ENCODE data around the gene ARHGEF11. TPM values are rescaled to one million over a fixed set of nuclear protein-coding genes. Genes with fewer than 3 reads are reported as not detected.

Gene ARHGEF11
- total RNA-seq, 1 experiment from 2014 or later, result 31.5 TPM

DNA sequence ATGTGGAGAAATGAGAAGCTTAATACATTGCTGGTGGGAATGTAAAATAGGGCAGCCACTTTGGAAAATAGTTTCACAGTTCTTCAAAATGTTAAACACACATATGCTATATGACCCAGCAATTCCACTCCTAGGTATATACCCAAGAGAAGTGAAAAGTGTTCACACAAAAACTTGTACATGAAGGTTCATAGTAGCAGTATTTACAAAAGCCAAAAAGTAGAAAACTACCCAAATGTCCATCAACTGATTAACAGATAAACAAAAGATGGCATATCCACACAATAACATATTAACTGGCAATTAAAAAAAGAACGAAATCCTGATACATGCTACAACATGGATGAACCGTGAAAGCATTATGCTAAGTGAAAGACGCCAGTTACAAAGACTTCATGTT, 33.7 kb downstream of the ARHGEF11 start:
- Histone ChIP-seq H3K4me2 (no peak overlapping the region), H3K4me1 (replicated peaks; ENCODE audit: insufficient read depth) (no peaks in the 10 kb centered on the region), H3K36me3 (ENCODE audit: low read depth) (no peaks in the 10 kb centered on the region), H3K4me3 (no peak overlapping the region), H3F3A (ENCODE audit: insufficient read depth, low read depth) (0 out of 2 replicates have a peak, but pooled peaks cover 3% of the 10 kb centered on the region), H2AFZ (no peak overlapping the region), H4K20me1 (ENCODE audit: insufficient read depth) (0 out of 2 replicates have a peak, but pooled peaks cover 4% of the 10 kb centered on the region), H3K27ac (no peak overlapping the region), H3K79me2 (ENCODE audit: low read depth) (peaks cover 18% of the 10 kb centered on the region), H3K27me3 (ENCODE audit: insufficient read depth, low read depth) (no peaks in the 10 kb centered on the region), H3K9me2 (ENCODE audit: insufficient read depth) (no peaks in the 10 kb centered on the region), H3K9me3 (ENCODE audit: insufficient read depth, low read depth) (no peaks in the 10 kb centered on the region)
- no peak for TF ChIP-seq EZH2 (IDR thresholded peaks at IDR 0.05; ENCODE audit: low read depth)
- TF ChIP-seq CTCF (conservative IDR thresholded peaks at IDR 0.05), result no peak
- intact Hi-C loops (cut with micrococcal nuclease; ENCODE audit: unreplicated experiment), result no loop called here
- POLR2A ChIA-PET (ENCODE audit: unreplicated experiment), result no interaction called here
- no peak for DNase-seq
- BruUV-seq (replicated peaks), result no TSS peak
- CTCF ChIA-PET, result no interaction called here

DNA sequence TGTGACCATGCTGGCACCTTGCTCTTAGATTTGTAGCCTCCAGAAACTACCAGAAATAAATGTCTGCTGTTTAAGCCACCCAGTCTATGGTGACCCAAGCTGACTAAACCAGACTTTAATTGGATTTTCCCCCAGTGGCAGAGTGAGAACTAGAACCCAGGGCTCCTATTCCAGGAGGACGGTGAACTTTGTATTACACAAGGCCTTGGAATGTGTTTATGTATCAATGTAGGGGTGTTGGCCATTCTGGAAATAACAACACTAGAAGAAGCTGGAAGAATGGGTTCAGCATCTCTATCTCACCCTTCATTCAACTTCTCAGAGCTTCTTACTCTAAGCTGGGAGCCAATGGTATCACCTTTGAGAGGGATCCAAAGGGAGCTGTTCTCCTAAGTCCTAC, 37.0 kb downstream of the ARHGEF11 start:
- ChIA-PET POLR2A (ENCODE audit: unreplicated experiment) (no interaction called here), CTCF (no interaction called here)
- no peak overlapping the region for H3K27ac ChIP-seq
- H3K27me3 ChIP-seq (ENCODE audit: insufficient read depth, low read depth), result no peaks in the 10 kb centered on the region
- 0 out of 2 replicates have a peak, but pooled peaks cover 4% of the 10 kb centered on the region for H4K20me1 ChIP-seq (ENCODE audit: insufficient read depth)
- H3K9me2 ChIP-seq (ENCODE audit: insufficient read depth), result no peaks in the 10 kb centered on the region
- intact Hi-C loops (cut with micrococcal nuclease; ENCODE audit: unreplicated experiment), result no loop called here
- H3K79me2 ChIP-seq (ENCODE audit: low read depth), result peaks cover 28% of the 10 kb centered on the region
- H3K4me1 ChIP-seq (replicated peaks; ENCODE audit: insufficient read depth), result no peaks in the 10 kb centered on the region
- DNase-seq, result no peak
- H2AFZ ChIP-seq, result no peak overlapping the region
- 0 out of 2 replicates have a peak, but pooled peaks cover 3% of the 10 kb centered on the region for H3F3A ChIP-seq (ENCODE audit: insufficient read depth, low read depth)
- H3K9me3 ChIP-seq (ENCODE audit: insufficient read depth, low read depth), result no peaks in the 10 kb centered on the region
- no peaks in the 10 kb centered on the region for H3K36me3 ChIP-seq (ENCODE audit: low read depth)
- TF ChIP-seq CTCF (conservative IDR thresholded peaks at IDR 0.05), result no peak
- TF ChIP-seq EZH2 (IDR thresholded peaks at IDR 0.05; ENCODE audit: low read depth), result no peak
- no TSS peak for BruUV-seq (replicated peaks)
- H3K4me3 ChIP-seq, result no peak overlapping the region
- no peak overlapping the region for H3K4me2 ChIP-seq

GRCh38 chr1:157007306-157007705, 38.2 kb downstream of the ARHGEF11 start:
- H3K4me3 ChIP-seq, result no peak overlapping the region
- H4K20me1 ChIP-seq (ENCODE audit: insufficient read depth), result 0 out of 2 replicates have a peak, but pooled peaks cover 4% of the 10 kb centered on the region
- intact Hi-C loops (cut with micrococcal nuclease; ENCODE audit: unreplicated experiment), result no loop called here
- no peaks in the 10 kb centered on the region for H3K27me3 ChIP-seq (ENCODE audit: insufficient read depth, low read depth)
- BruUV-seq (replicated peaks), result no TSS peak
- no peak overlapping the region for H3K4me2 ChIP-seq
- CTCF ChIA-PET, result interaction anchor here (0.7 kb wide), 1 partner anchor 49 kb away, joined by 3 read pairs; no protein-coding TSS in a partner anchor
- H3K9me3 ChIP-seq (ENCODE audit: insufficient read depth, low read depth), result no peaks in the 10 kb centered on the region
- H3K27ac ChIP-seq, result no peak overlapping the region
- H3K9me2 ChIP-seq (ENCODE audit: insufficient read depth), result no peaks in the 10 kb centered on the region
- DNase-seq, result no peak
- H3F3A ChIP-seq (ENCODE audit: insufficient read depth, low read depth), result no peaks in the 10 kb centered on the region
- no peaks in the 10 kb centered on the region for H3K36me3 ChIP-seq (ENCODE audit: low read depth)
- peaks cover 28% of the 10 kb centered on the region for H3K79me2 ChIP-seq (ENCODE audit: low read depth)
- no peak overlapping the region for H2AFZ ChIP-seq
- H3K4me1 ChIP-seq (replicated peaks; ENCODE audit: insufficient read depth), result no peaks in the 10 kb centered on the region
- POLR2A ChIA-PET (ENCODE audit: unreplicated experiment), result no interaction called here
- TF ChIP-seq EZH2 (IDR thresholded peaks at IDR 0.05; ENCODE audit: low read depth), result no peak
- no peak for TF ChIP-seq CTCF (conservative IDR thresholded peaks at IDR 0.05)
